ENCODE results near the gene FOXC2. TPM values are rescaled to one million over a fixed set of nuclear protein-coding genes. Genes with fewer than 3 reads are reported as not detected.

Gene FOXC2
- total and polyA plus RNA-seq, 2 of the 13 experiments (the other 11 are each of a cell fraction or from before 2014, with no cell fraction given), result not detected

DNA sequence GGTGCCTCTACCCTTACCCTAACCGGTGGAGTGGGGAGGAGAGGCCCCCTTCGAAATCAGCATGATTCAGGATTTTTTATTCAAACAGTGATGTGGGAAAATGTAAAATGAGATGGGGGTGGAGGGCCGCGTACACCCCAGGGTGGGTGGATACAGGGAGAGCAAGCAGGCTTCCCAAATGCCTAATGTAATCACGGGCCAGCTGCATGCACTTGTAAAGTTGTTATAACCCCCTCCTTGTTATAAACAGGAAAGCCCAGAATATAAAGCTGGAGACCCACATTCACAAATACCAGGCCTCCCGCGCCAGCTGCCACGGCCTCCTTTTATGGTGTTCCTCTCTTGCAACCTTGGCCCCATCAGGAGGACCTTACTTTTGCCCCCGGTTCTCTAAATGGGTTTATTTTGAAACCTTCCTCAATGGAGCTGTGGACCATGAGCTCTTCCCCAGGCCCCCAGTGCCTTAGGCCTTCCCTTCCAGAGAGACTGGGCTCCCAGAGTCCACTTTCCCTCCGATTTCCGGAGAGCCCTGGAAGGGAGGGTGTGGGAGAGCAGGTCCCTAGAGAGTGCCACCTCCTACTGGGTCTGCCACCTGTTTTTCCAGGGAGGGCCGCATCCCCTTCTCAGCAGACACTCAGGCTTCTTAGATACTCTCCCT is 10.8 kb downstream of the FOXC2 start (continued):
- TF ChIP-seq, protein P1, sequence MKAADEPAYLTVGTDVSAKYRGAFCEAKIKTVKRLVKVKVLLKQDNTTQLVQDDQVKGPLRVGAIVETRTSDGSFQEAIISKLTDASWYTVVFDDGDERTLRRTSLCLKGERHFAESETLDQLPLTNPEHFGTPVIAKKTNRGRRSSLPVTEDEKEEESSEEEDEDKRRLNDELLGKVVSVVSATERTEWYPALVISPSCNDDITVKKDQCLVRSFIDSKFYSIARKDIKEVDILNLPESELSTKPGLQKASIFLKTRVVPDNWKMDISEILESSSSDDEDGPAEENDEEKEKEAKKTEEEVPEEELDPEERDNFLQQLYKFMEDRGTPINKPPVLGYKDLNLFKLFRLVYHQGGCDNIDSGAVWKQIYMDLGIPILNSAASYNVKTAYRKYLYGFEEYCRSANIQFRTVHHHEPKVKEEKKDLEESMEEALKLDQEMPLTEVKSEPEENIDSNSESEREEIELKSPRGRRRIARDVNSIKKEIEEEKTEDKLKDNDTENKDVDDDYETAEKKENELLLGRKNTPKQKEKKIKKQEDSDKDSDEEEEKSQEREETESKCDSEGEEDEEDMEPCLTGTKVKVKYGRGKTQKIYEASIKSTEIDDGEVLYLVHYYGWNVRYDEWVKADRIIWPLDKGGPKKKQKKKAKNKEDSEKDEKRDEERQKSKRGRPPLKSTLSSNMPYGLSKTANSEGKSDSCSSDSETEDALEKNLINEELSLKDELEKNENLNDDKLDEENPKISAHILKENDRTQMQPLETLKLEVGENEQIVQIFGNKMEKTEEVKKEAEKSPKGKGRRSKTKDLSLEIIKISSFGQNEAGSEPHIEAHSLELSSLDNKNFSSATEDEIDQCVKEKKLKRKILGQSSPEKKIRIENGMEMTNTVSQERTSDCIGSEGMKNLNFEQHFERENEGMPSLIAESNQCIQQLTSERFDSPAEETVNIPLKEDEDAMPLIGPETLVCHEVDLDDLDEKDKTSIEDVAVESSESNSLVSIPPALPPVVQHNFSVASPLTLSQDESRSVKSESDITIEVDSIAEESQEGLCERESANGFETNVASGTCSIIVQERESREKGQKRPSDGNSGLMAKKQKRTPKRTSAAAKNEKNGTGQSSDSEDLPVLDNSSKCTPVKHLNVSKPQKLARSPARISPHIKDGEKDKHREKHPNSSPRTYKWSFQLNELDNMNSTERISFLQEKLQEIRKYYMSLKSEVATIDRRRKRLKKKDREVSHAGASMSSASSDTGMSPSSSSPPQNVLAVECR (CRISPR knock-in tag; IDR thresholded peaks at IDR 0.05; ENCODE audit: borderline replicate concordance), result no peak
- TF ChIP-seq, protein P2, sequence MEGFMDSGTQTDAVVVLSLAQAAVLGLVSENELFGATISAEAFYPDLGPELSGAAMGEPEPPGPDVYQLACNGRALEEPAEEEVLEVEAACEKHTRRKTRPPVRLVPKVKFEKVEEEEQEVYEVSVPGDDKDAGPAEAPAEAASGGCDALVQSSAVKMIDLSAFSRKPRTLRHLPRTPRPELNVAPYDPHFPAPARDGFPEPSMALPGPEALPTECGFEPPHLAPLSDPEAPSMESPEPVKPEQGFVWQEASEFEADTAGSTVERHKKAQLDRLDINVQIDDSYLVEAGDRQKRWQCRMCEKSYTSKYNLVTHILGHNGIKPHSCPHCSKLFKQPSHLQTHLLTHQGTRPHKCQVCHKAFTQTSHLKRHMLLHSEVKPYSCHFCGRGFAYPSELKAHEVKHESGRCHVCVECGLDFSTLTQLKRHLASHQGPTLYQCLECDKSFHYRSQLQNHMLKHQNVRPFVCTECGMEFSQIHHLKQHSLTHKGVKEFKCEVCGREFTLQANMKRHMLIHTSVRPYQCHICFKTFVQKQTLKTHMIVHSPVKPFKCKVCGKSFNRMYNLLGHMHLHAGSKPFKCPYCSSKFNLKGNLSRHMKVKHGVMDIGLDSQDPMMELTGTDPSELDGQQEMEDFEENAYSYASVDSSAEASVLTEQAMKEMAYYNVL (CRISPR knock-in tag; IDR thresholded peaks at IDR 0.05; ENCODE audit: borderline replicate concordance), result no peak
- TF ChIP-seq TSC22D2 (CRISPR knock-in tag; IDR thresholded peaks at IDR 0.05; ENCODE audit: borderline replicate concordance) (no peak), ZNF619 (CRISPR knock-in tag; IDR thresholded peaks at IDR 0.05) (no peak), SIX4 (CRISPR knock-in tag; IDR thresholded peaks at IDR 0.05) (no peak)
- TF ChIP-seq, protein P3, sequence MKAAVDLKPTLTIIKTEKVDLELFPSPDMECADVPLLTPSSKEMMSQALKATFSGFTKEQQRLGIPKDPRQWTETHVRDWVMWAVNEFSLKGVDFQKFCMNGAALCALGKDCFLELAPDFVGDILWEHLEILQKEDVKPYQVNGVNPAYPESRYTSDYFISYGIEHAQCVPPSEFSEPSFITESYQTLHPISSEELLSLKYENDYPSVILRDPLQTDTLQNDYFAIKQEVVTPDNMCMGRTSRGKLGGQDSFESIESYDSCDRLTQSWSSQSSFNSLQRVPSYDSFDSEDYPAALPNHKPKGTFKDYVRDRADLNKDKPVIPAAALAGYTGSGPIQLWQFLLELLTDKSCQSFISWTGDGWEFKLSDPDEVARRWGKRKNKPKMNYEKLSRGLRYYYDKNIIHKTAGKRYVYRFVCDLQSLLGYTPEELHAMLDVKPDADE (CRISPR knock-in tag; IDR thresholded peaks at IDR 0.05), result no peak
